GM12875 (cell line): ENCODE data around the gene MNT.

Experiments used
- H3K4me3 ChIP-seq: one replicate; pipeline ENCODE4 v1.5.1; 2011; ENCODE audit warnings: low read depth, low read length, control low read depth
- TF ChIP-seq, protein P1 (sequence below): IDR thresholded peaks from 2 replicates; pipeline ENCODE4 v1.5.1; 2011; ENCODE audit warnings: low read depth, mild to moderate bottlenecking, control low read depth, inconsistent platforms, low read length, moderate library complexity, borderline replicate concordance; ENCODE audit not compliant: insufficient read depth

Gene MNT

DNA sequence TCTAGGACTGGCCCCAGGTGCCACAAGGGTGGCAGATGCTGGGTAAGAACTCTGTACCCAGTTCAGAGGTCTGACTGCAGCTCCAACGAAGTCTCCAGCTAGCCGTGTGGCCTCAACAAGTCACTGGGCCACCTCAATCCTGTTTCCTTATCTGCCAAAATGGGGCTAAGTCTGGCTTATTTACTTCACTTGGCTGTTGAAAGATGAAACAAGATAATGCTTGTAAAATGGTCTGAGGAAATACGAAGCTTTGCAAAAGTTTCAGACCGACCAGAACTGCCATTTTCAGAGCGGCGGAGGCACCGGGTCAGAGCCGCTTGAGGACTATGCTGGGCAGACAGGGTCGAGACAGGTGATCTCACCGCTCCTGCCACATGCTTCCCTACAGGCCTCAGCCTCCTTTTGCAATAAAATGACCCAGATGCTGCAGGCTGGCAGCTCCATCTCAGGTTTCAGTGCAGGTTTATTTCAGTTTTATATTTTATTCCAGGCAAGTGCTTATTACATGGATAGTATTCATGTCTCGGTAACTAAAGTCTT, 17.2 kb downstream of the MNT start:
- TF ChIP-seq, protein P1, sequence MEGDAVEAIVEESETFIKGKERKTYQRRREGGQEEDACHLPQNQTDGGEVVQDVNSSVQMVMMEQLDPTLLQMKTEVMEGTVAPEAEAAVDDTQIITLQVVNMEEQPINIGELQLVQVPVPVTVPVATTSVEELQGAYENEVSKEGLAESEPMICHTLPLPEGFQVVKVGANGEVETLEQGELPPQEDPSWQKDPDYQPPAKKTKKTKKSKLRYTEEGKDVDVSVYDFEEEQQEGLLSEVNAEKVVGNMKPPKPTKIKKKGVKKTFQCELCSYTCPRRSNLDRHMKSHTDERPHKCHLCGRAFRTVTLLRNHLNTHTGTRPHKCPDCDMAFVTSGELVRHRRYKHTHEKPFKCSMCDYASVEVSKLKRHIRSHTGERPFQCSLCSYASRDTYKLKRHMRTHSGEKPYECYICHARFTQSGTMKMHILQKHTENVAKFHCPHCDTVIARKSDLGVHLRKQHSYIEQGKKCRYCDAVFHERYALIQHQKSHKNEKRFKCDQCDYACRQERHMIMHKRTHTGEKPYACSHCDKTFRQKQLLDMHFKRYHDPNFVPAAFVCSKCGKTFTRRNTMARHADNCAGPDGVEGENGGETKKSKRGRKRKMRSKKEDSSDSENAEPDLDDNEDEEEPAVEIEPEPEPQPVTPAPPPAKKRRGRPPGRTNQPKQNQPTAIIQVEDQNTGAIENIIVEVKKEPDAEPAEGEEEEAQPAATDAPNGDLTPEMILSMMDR: no peak
- H3K4me3 ChIP-seq: no peak overlapping the region

DNA sequence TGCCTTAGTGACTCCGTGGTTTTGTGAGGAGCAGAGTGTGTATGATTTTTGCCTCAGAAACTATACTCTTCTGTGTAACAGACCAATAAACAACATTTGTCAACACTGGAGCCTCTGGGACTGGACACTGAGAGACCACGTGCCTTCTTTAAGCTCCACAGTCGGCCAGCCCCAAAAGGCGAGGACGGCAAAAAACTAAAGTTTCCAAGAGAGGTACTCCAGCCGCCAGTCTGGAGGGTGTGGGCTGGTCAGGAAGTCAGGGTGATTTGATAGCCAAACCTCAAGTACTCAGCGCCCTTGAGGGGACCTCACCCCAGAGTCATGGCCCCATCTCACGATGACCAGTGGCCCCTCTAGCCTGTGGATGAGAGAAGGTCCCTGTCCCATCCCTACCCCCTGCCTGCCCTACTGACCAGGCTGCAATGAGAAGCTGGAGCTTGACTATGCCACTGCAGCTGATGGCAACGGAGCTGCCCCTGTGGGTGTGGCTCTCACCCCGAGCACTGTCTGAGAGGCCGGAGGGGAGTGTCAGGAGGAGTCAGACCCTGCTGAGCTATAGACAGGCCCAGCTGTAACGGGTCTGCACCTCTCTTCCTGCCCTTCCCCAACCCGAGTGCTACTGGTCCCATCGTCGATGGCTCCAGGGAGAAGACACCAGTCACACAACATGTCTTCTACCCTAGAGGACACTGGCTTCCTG, 19.8 kb downstream of the MNT start:
- no peak overlapping the region for H3K4me3 ChIP-seq
- TF ChIP-seq, protein P1: no peak

DNA sequence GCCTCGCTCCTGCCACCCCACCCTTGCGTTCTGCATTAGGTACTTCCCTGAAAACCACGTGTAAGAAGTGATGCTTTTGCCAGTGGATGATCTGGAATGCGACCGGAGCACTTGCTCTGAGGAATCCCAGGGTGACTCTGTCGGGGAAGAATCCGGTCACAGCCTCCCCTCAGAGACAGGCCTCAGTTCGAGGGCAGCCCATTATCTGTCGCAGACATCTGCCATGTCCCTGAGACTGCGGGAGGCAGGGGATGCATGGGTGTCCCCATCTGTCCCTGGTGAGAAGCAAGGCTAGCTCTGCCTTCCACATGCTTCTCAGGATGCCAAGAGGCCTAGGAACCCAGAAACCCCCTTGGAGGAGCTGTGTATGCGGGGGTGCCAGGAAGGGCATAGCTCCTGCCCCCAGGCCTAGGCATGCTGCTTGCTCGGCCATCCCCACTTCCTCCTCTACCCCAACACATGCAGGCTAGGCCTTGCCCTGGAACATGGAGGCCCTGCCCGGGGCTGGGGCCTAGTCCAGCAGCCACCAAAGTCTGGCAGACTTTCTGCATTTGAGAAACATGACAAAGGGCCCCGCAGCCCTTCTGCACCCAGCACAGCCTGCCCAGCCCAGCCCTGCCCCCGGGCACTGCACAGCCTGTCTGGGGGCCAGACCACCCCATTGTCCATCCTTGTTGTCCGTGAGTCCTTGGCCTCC, 20.5 kb downstream of the MNT start:
- TF ChIP-seq, protein P1: no peak

DNA sequence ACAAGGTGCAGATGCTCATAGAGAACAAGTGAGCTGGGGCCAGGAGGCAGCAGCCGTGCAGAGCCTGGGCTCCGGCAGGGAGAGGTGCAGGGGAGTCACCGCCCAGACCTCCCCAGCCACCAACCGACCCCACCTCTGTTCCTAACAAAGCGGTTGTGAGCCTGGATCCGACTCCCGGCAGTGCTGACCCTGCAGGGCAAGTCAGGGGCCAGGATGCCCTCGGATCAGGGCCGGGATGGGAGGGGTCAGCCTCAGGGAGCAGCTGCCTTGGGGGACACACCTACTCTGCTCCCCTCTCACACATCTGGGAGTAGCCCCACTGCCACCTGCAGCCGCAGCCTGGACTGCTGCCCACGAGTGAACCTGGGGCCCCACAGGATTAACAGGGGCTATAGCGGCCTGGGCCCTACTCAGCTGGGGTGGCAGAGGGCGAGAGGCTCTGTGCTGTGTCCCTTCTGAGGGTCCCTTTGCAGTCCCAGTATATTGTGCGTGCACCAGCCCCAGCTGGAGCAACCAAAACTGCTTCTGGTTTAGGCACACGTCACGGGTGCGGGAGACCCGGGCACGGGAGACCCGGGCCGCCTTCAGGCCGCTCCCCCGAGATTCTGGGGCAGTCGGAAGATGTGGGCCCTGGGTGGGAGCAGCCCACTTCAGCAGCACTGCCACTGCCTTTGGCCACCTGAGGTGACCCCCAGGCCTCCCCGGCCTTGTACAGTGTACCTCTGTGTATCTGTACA, 21.2 kb downstream of the MNT start:
- no peak overlapping the region for H3K4me3 ChIP-seq
- TF ChIP-seq, protein P1: no peak

More for the DNA sequence above, 20.5 kb downstream of the MNT start:
- no peak overlapping the region for H3K4me3 ChIP-seq

DNA sequence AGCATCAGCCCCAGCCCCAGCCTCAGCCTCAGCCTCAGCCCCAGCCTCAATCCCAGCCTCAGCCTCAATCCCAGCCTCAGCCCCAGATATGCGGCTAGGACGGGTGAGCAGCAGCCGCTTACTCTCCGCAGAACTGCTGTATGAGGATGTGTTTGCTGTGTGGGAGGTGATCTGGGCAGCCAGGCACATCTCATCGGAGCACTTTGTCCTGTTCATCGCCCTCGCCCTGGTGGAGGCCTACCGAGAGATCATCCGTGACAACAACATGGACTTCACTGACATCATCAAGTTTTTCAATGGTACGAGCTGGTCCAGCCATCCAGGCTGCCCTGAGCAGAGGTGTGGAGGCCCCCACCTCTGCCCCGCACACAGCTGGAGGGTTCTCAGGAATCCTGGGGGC, 22.0 kb downstream of the MNT start:
- no peak overlapping the region for H3K4me3 ChIP-seq
- TF ChIP-seq, protein P1: no peak

DNA sequence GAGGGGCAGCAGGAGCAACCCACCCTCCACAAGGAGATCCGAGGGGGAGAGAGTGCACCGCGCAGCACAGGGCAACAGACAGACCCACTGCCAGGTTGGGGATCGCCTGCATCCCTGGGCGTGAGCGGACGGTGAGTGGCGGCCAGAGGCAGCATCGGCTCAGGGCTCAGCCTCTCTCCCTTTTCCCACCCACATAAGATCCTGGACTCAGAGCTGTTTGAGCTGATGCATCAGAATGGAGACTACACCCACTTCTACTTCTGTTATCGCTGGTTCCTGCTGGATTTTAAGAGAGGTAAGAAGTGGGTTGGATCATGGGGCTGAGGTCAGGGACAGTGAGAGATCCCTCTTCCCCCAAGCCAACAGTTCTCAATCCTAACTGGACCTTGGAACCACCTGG, 23.2 kb downstream of the MNT start:
- TF ChIP-seq, protein P1: no peak
- H3K4me3 ChIP-seq: no peak overlapping the region
